Keratinocyte (primary cell): ENCODE measurements around the gene PNLDC1.

Source experiments
- EZH2 ChIP-seq: IDR thresholded peaks from one replicate; pipeline ENCODE4 v1.6.1; 2012; ENCODE audit warnings: inconsistent platforms, mild to moderate bottlenecking, low read length, moderate library complexity
- TF ChIP-seq, protein P1 (sequence below), 3 experiments: IDR thresholded peaks in 1 of 3; conservative IDR thresholded peaks in 1 of 3; optimal IDR thresholded peaks in 1 of 3; 2 replicates in 2 of 3; 3 replicates in 1 of 3; pipeline versions ENCODE3 to v1.5.1; 2011; ENCODE audit warnings: low read length in 3 of 3, mild to moderate bottlenecking in 3 of 3, moderate library complexity in 2 of 3, control low read depth in 1 of 3, inconsistent platforms in 1 of 3; ENCODE audit not compliant: insufficient read depth in 2 of 3; ENCODE audit errors: extremely low read depth in 1 of 3

DNA sequence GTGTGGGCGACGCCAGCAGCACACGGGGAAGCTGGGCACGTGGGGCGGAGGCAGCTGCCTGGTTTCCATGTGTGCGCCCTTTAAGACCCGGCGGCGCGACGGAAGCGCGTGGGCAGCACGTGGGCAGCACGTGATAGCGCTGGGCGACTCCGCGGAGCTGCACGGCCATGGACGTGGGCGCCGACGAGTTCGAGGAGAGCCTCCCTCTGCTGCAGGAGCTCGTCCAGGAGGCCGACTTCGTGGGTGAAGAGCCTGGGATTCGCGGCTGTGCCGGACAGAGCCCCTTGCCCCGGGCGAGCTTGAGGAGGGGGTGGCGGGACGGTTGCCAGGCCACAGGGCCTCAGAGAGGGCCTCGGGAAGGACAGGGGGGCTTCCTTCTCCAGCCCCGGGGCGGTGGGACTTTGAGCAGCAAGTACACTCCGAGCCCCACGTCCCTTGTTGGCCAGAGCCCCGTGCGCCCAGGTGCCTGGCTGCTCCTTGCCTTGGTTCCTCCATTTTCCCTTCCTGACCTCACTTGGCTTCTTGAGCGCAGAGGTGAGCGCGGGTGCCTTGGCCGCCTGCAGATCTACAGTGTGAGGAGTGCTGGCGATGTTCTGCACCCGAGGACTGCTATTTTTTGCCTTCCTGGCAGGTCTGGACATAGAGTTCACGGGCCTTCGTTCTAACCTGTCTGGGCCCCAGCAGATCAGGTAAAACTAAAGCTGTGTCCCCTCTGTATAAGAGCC lies at the start of gene PNLDC1:
- TF ChIP-seq, protein P1, sequence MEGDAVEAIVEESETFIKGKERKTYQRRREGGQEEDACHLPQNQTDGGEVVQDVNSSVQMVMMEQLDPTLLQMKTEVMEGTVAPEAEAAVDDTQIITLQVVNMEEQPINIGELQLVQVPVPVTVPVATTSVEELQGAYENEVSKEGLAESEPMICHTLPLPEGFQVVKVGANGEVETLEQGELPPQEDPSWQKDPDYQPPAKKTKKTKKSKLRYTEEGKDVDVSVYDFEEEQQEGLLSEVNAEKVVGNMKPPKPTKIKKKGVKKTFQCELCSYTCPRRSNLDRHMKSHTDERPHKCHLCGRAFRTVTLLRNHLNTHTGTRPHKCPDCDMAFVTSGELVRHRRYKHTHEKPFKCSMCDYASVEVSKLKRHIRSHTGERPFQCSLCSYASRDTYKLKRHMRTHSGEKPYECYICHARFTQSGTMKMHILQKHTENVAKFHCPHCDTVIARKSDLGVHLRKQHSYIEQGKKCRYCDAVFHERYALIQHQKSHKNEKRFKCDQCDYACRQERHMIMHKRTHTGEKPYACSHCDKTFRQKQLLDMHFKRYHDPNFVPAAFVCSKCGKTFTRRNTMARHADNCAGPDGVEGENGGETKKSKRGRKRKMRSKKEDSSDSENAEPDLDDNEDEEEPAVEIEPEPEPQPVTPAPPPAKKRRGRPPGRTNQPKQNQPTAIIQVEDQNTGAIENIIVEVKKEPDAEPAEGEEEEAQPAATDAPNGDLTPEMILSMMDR (optimal IDR thresholded peaks at IDR 0.05 in 1 of 3, IDR thresholded peaks at IDR 0.05 in 1 of 3, conservative IDR thresholded peaks at IDR 0.05 in 1 of 3; ENCODE audit: extremely low read depth in 1 of 3, insufficient read depth in 2 of 3, low read length in 3 of 3), result no peak
- no peak for TF ChIP-seq EZH2
